ENCODE data around the gene ZRANB1. TPM values are rescaled to one million over a fixed set of nuclear protein-coding genes. Genes with fewer than 3 reads are reported as not detected.

The ZRANB1 gene
- total RNA-seq, 6 donors from 2014 or later: 14.6 to 35.4 (median 17.1) TPM

DNA sequence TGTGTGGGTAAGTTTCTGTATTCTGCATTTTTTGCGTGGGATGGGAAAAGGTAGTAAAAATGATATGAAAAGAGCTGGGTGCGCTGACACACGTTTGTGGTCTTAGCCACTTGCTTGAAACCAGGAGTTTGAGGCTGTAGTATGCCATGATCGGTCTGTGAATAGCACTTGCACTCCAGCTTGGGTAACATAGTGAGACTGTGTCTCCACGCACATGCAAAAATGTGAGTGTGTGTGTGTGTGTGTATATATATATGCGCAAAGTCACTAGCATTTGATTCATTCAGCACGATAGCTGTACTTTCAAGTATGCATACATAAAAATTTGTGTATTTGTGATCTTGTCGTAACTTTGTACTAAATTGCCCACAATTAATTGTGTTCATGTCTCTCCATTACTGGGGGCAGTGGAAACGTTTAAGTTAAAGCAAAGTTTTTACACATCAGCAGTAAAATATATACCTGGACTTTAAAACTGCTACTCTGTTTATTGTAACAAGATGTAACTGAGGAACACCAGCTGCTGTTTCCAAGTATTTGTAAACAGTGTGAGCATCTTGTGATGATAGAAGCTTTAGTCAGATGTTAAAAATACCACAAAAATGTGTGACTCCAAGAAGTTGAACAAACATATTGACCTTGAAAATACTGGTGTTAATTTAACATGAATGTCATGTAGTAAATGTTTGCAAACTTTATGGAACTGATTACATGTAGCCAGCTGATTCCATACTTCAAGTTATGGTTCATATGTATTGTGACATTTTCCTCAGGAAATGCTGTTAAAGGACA lies 1.6 kb downstream of the ZRANB1 start:
- peak in 1 of 4 donors; percentile 19 for TF ChIP-seq EP300 (IDR thresholded peaks at IDR 0.05)
- no peak for TF ChIP-seq POLR2AphosphoS5 (IDR thresholded peaks at IDR 0.05)
- WGBS, 2 donors: 82 to 83% methylated on average over 9 of the region's 9 CpGs
- Histone ChIP-seq H3K27ac (no peak overlapping the region), H3K36me3 (peaks cover 0 to 4% (median 0%) of the 10 kb centered on the region in 4 donors), H3K27me3 (no peaks in the 10 kb centered on the region), H3K4me1 (peaks cover 31 to 53% (median 38%) of the 10 kb centered on the region in 4 donors), H3K9me3 (no peaks in the 10 kb centered on the region), H3K4me3 (no peak overlapping the region)
- ATAC-seq (ENCODE audit: low FRiP score in 2 of 2) (peak in 1 of 2 donors; percentile 36), DNase-seq (no peak)

DNA sequence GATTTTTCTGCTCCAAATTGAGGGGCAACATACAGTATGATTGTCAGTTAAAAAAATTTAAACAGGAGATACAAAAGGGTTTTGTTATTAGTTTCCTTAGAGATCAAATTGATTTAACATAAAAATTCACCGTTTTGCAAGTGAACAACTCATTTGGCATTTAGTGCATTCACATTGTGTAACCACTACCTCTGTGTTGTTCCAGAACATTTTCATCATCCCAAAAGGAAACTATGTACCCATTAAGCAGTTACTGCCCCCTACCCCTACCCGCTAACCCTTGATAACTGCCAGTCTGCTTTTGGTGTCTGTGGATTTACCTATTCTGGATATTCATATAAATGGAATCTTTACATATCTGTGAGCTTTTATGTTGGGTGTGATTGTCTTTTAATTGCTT lies 3.1 kb downstream of the ZRANB1 start:
- H3K4me1 ChIP-seq: peaks cover 30 to 51% (median 34%) of the 10 kb centered on the region in 4 donors
- 70 to 83% methylated on average over 2 of the region's 2 CpGs for WGBS, 2 donors
- ATAC-seq (ENCODE audit: low FRiP score in 2 of 2): no peak
- H3K27ac ChIP-seq: no peak overlapping the region
- peaks cover 0 to 11% (median 0%) of the 10 kb centered on the region in 4 donors for H3K36me3 ChIP-seq
- H3K9me3 ChIP-seq: no peaks in the 10 kb centered on the region
- TF ChIP-seq EP300 (IDR thresholded peaks at IDR 0.05) (no peak), POLR2AphosphoS5 (IDR thresholded peaks at IDR 0.05) (no peak), POLR2A (IDR thresholded peaks at IDR 0.05) (no peak)
- TF ChIP-seq, protein P1, sequence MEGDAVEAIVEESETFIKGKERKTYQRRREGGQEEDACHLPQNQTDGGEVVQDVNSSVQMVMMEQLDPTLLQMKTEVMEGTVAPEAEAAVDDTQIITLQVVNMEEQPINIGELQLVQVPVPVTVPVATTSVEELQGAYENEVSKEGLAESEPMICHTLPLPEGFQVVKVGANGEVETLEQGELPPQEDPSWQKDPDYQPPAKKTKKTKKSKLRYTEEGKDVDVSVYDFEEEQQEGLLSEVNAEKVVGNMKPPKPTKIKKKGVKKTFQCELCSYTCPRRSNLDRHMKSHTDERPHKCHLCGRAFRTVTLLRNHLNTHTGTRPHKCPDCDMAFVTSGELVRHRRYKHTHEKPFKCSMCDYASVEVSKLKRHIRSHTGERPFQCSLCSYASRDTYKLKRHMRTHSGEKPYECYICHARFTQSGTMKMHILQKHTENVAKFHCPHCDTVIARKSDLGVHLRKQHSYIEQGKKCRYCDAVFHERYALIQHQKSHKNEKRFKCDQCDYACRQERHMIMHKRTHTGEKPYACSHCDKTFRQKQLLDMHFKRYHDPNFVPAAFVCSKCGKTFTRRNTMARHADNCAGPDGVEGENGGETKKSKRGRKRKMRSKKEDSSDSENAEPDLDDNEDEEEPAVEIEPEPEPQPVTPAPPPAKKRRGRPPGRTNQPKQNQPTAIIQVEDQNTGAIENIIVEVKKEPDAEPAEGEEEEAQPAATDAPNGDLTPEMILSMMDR (IDR thresholded peaks at IDR 0.05): no peak
- no peaks in the 10 kb centered on the region for H3K27me3 ChIP-seq
- H3K4me3 ChIP-seq: no peak overlapping the region
- DNase-seq: no peak

DNA sequence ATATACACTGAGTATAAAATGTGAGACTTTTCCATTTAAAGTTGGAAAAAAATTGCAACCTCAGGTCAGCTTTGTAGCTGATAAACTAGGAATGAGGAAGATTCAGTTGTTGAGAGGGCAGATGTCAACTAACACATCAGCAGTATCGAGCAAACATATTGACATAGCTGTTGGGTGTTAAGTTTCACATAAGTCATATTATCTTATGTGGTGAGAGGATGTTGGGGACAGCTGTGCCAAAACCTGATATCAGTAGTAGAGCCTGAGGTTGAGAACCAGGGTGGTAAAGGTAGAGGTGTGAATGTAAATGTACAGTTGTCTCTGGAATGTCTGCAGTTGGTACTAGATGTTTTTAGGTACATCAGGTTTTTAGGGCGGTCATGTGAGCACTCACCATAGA lies 5.0 kb downstream of the ZRANB1 start:
- TF ChIP-seq POLR2A (IDR thresholded peaks at IDR 0.05) (no peak), EP300 (IDR thresholded peaks at IDR 0.05) (no peak), POLR2AphosphoS5 (IDR thresholded peaks at IDR 0.05) (no peak)
- TF ChIP-seq, protein P1 (IDR thresholded peaks at IDR 0.05): no peak
- DNase-seq (no peak), ATAC-seq (ENCODE audit: low FRiP score in 2 of 2) (no peak)
- H3K9me3 ChIP-seq: no peaks in the 10 kb centered on the region
- no peak overlapping the region for H3K4me3 ChIP-seq
- H3K36me3 ChIP-seq: peaks cover 0 to 11% (median 0%) of the 10 kb centered on the region in 4 donors
- H3K4me1 ChIP-seq: peaks cover 25 to 40% (median 31%) of the 10 kb centered on the region in 4 donors
- 57 to 66% methylated on average over 2 of the region's 2 CpGs for WGBS, 2 donors
- H3K27me3 ChIP-seq: no peaks in the 10 kb centered on the region
- no peak overlapping the region for H3K27ac ChIP-seq

DNA sequence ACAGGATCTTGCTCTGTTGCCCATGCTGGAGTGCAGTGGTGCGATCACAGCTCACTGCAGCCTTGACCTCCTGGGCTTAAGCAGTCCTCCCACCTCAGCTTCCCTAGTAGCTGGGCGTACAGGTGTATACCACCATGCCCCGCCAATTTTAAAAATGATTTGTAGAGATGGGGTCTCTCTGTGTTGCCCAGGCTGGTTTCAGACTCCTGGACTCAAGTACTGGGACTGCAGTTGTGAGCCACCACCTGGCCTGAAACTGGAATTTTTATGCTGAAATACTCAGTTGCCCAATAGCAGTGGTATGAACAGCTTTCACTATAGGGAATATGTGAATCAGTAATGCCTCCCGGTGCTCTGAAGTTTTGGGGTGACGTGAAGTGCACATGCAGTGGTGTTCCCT lies 7.6 kb downstream of the ZRANB1 start:
- peaks cover 0 to 11% (median 0%) of the 10 kb centered on the region in 4 donors for H3K36me3 ChIP-seq
- no peak for TF ChIP-seq POLR2A (IDR thresholded peaks at IDR 0.05)
- no peak for TF ChIP-seq EP300 (IDR thresholded peaks at IDR 0.05)
- TF ChIP-seq, protein P1 (IDR thresholded peaks at IDR 0.05): no peak
- TF ChIP-seq POLR2AphosphoS5 (IDR thresholded peaks at IDR 0.05): no peak
- ATAC-seq (ENCODE audit: low FRiP score in 2 of 2): no peak
- no peaks in the 10 kb centered on the region for H3K9me3 ChIP-seq
- 94 to 97% methylated on average over 5 of the region's 5 CpGs for WGBS, 2 donors
- no peak for DNase-seq
- no peaks in the 10 kb centered on the region for H3K27me3 ChIP-seq
- peaks cover 5 to 29% (median 10%) of the 10 kb centered on the region in 4 donors for H3K4me1 ChIP-seq
- H3K27ac ChIP-seq: no peak overlapping the region
- no peak overlapping the region for H3K4me3 ChIP-seq

DNA sequence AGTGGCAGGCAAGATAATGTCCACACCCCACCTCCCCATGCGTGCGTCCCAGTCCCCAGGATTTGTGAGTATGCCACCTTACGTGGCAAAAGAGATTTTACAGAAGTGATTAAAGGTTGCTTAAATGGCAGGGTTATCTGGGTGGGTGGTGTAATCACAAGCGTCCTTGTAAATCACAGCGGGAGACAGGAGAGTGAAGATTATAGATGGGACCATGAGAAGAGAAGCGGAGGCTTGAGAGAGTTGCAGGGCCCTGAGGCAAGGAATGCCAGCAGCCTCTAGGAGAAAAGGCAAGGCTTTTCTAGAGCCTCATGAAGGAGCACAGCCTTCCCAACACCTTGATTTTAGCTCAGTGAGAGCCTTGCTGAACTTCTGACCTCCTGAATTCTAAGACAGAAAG lies 10.2 kb downstream of the ZRANB1 start:
- Histone ChIP-seq H3K4me1 (peaks cover 0 to 34% (median 14%) of the 10 kb centered on the region in 4 donors), H3K9me3 (no peaks in the 10 kb centered on the region), H3K36me3 (peaks cover 0 to 11% (median 0%) of the 10 kb centered on the region in 4 donors), H3K27ac (no peak overlapping the region), H3K27me3 (no peaks in the 10 kb centered on the region), H3K4me3 (no peak overlapping the region)
- ATAC-seq (ENCODE audit: low FRiP score in 2 of 2): no peak
- WGBS, 2 donors: 91 to 95% methylated on average over 6 of the region's 6 CpGs
- no peak for DNase-seq
- no peak for TF ChIP-seq POLR2A (IDR thresholded peaks at IDR 0.05)
- TF ChIP-seq EP300 (IDR thresholded peaks at IDR 0.05): no peak
- no peak for TF ChIP-seq POLR2AphosphoS5 (IDR thresholded peaks at IDR 0.05)
- TF ChIP-seq, protein P1 (IDR thresholded peaks at IDR 0.05): no peak
